K562 (cell line): ENCODE data around the gene BLCAP. TPM values are rescaled to one million over a fixed set of nuclear protein-coding genes. Genes with fewer than 3 reads are reported as not detected.

ENCODE experiments used
- ADNP ChIP-seq: fragments of 200-800 bp; sonication (Bioruptor generic); IDR thresholded peaks from 2 replicates; pipeline ENCODE4 v1.6.1; 2016; ENCODE audit warnings: missing genetic modification characterization, missing compliant biosample characterization
- CAMTA2 ChIP-seq: fragments of 250-450 bp; sonication (Bioruptor Pico); conservative IDR thresholded peaks from 2 replicates; pipeline ENCODE4 v1.5.1; 2022
- DMBX1 ChIP-seq: fragments of 250-450 bp; sonication (Bioruptor Pico); IDR thresholded peaks from 2 replicates; pipeline ENCODE4 v1.8.0; 2022; ENCODE audit warnings: inconsistent platforms, mild to moderate bottlenecking, moderate library complexity, borderline replicate concordance
- HINFP ChIP-seq: fragments of 450-650 bp; conservative IDR thresholded peaks from 2 replicates; pipeline ENCODE4 v1.6.1; 2016; ENCODE audit warnings: missing genetic modification characterization, low read depth, mild to moderate bottlenecking, control low read depth, missing compliant biosample characterization
- HMG20B ChIP-seq: fragments of 250-450 bp; sonication (Bioruptor Pico); IDR thresholded peaks from 2 replicates; pipeline ENCODE4 v1.5.0; 2021; ENCODE audit warnings: mild to moderate bottlenecking
- HMGXB4 ChIP-seq: sonication (generic); formaldehyde crosslinking; IDR thresholded peaks from 2 replicates; pipeline ENCODE4 v1.8.1; 2023; ENCODE audit warnings: mild to moderate bottlenecking, missing genetic modification reagents
- JUND ChIP-seq, 2 experiments: IDR thresholded peaks; 2 replicates in 1 of 2; 3 replicates in 1 of 2; pipeline ENCODE4 v1.6.1; 2011; ENCODE audit warnings: borderline replicate concordance in 2 of 2, low read depth in 2 of 2, low read length in 2 of 2, improper control_type of control experiment in 1 of 2, missing biosample characterization in 1 of 2, missing genetic modification characterization in 1 of 2, missing genetic modification reagents in 1 of 2
- KDM2B ChIP-seq: fragments of 250-450 bp; sonication (Bioruptor Pico); IDR thresholded peaks from 2 replicates; pipeline ENCODE4 v1.8.0; 2021; ENCODE audit warnings: mild to moderate bottlenecking, moderate library complexity
- MBD1 ChIP-seq: fragments of 250-450 bp; sonication (Bioruptor Pico); IDR thresholded peaks from 2 replicates; pipeline ENCODE4 v1.8.0; 2022; ENCODE audit warnings: inconsistent platforms
- NFYB ChIP-seq: IDR thresholded peaks from 2 replicates; pipeline ENCODE4 v1.6.1; 2011; ENCODE audit warnings: mild to moderate bottlenecking, moderate library complexity; ENCODE audit not compliant: insufficient read length; ENCODE audit errors: extremely low read depth
- SIRT6 ChIP-seq: IDR thresholded peaks from one replicate; pipeline ENCODE4 v1.6.1; 2012; ENCODE audit warnings: low read depth, mild to moderate bottlenecking, control low read depth, inconsistent platforms, low read length, moderate library complexity
- TBL1XR1 ChIP-seq, 2 experiments: IDR thresholded peaks; 2 replicates each; pipeline ENCODE4 v1.6.1; 2012; ENCODE audit warnings: improper control_type of control experiment in 2 of 2, low read length in 2 of 2, mild to moderate bottlenecking in 1 of 2
- ZC3H8 ChIP-seq: fragments of 450-650 bp; IDR thresholded peaks from 2 replicates; pipeline ENCODE4 v1.6.1; 2017
- ZNF23 ChIP-seq: fragments of 250-450 bp; sonication (Bioruptor Pico); IDR thresholded peaks from 2 replicates; pipeline ENCODE4 v1.4.0; 2020; ENCODE audit warnings: mild to moderate bottlenecking
- ZNF609 ChIP-seq: sonication (generic); formaldehyde crosslinking; IDR thresholded peaks from 2 replicates; pipeline ENCODE4 v1.8.1; 2023; ENCODE audit warnings: missing genetic modification reagents, mild to moderate bottlenecking, borderline replicate concordance
- polyA plus RNA-seq, 8 experiments: library from polyadenylated mRNA; depleted of rRNA in 4 of 8; stranded (reverse) in 5 of 8; unstranded in 3 of 8; fragments of >200 nt; fragmentation: Nextera tagmentation in 2 of 8; fragmentation: Illumina TruSeq in 1 of 8; extraction: Ambion mirVana in 2 of 8; extraction: Trizol in 1 of 8; gene quantifications; 2 replicates each; pipeline versions ENCODE4 v1.2.1 to v1.2.3, GENCODE V29; 2011 to 2014; ENCODE audit warnings: inconsistent platforms in 1 of 8, missing spikeins in 1 of 8
- total RNA-seq, 7 experiments: library from RNA; depleted of rRNA in 6 of 7; stranded (reverse); fragments of >200 nt in 6 of 7; fragmentation: Illumina TruSeq in 2 of 7; extraction: Trizol in 2 of 7; gene quantifications; 2 replicates each; pipeline versions ENCODE4 v1.2.1 to v1.2.3, GENCODE V29; 2011 to 2021; ENCODE audit warnings: low replicate concordance in 1 of 7

Gene BLCAP
- total and polyA plus RNA-seq, 9 of the 15 experiments (the other 6 are each of a cell fraction or from before 2014, with no cell fraction given): 16.9 to 41.5 (median 27.6) TPM

- TF ChIP-seq HINFP (tag) (no peak), NFYB (no peak), HMG20B (CRISPR knock-in tag) (no peak), TBL1XR1 (IDR thresholded peaks at IDR 0.05; ENCODE audit: low read length in 2 of 2) (peak; percentile 16 to 24; a peak in 2 of 4 replicates), HMGXB4 (CRISPR knock-in tag) (no peak), MBD1 (CRISPR knock-in tag) (no peak), KDM2B (peak; percentile 49; the same call in 1 of the 2 replicates), SIRT6 (no peak), ZNF609 (CRISPR knock-in tag) (0 out of 2 replicates have a peak, but pooled peaks have one; percentile 21), ZNF23 (CRISPR knock-in tag) (no peak), DMBX1 (CRISPR knock-in tag) (0 out of 2 replicates have a peak, but pooled peaks have one; percentile 11), ZC3H8 (no peak), ADNP (tag) (no peak), CAMTA2 (peak; percentile 84; the same call in 1 of the 2 replicates), JUND (IDR thresholded peaks at IDR 0.05; ENCODE audit: borderline replicate concordance, low read depth, low read length) (no peak), JUND (tag; IDR thresholded peaks at IDR 0.05; ENCODE audit: borderline replicate concordance, low read depth, low read length) (peak; percentile 56; the same call in 1 of the 3 replicates)
Measured at GRCh38 chr20:37527638-37528445, at the start of gene BLCAP (continued).
